HL-60/S4 (cell line): ENCODE results near the gene CEBPG.

Experiments
- in situ Hi-C: fragments of 300-500 bp; cut with MboI; formaldehyde crosslinking; loops from 2 replicates; pipeline ENCODE4 v1.14.3; 2022; ENCODE audit warnings: low sequenced_read_pairs

CEBPG gene

DNA sequence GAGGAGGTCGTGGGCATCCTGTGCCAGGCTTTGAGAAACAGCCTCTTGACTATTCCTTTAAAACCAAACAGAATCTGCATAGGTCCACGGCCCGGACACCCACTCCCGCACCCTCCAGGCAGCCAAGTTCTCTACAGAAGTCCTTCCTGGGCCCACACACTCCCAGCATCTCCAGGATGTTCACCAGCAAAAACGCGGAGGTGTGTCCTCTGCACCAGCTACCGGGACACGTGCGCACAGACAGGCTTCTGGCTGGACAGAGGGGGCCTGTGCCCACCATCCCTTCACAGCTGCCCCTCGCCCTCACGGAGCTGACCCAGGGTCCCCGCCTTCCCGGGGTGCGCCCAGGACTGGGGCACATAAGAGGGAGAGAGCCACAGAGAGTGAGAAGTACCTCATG is 44.2 kb downstream of the CEBPG start:
- in situ Hi-C loops, result loop anchor here (25.0 kb wide), 2 partner anchors 280 to 430 kb away; partner anchors contain the start of gene WDR88

DNA sequence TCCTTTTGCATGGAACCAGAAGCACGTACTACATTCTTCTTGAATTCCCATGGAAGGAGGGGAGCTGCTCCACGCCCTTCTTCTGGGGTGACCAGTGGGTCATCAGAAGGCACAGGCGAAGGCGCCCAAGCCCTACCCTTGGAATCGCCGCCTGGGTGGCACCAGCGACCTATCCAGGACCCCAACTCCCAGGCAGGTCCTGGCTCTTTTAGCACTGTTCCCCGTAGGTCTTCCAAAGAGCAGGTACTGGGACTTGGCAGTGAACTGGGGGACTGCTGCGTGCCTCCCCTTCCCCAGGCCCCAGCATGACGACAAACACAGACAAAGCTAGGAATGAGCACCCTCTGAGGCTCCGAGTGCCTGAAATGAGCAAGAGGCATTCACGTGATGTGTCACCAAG is 45.0 kb downstream of the CEBPG start:
- in situ Hi-C loops, result loop anchor here (25.0 kb wide), 2 partner anchors 281 to 431 kb away; partner anchors contain the start of gene WDR88

DNA sequence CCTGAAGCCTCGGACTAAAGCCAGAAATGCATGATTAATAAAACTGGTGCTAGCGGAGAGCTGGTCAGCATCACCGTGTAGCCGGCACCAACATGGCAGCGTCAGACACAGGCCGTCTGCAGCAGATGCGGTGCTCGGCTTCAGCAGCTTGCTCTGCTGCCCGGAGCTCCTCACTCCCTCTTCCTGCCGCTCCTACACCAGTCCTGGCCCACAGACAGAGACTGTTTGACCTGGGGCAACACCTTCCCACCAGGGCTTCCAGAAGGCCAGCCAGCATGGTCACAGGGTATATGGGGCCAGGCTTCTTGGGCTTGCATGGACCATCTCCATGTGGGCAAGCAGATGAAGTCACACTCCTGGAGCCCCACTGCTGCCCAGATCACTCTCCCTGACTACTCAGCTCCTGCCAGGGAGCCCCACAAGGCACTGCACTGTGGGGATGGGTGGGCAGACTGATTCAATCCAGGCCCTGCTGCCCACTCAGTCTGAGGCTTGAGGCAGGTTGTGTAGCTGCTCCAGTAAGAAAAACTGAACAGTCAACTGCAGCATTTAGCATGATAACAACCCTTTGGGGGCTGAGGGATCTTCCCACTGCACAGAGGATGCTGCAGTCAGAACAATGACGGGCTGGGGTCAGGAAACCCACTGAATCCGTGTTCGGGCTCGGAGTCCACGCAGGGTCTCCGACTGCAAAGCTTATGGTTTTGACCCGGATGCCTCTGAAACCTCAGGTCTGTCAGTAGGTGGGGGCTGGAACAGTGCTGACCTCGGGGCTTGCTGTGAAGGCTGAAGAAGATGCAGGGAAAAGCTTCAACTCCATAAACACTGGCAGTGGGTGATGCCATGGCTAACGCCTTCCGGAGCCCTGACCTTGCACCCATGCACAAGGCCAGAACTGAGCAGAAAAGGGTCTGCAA is 45.6 kb downstream of the CEBPG start:
- in situ Hi-C loops, result loop anchor here (25.0 kb wide), 2 partner anchors 282 to 432 kb away; partner anchors contain the start of gene WDR88

DNA sequence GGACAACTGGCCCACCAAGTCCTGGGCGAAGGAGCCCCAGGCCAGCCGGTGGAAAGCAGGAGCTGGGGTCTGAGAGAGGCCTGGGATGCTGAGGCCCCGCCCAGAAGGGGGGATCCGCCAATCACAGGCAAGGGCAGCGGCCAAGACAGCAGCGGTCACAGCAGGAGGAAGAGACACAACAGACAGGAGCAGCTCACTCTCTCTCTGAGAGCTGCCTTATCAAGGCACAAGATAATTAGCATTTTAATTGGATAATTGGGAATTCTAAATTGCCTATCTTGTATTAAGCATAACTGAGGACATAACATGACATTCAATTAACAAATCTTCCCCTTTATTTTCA is 46.2 kb downstream of the CEBPG start:
- in situ Hi-C loops, result loop anchor here (5.0 to 25.0 kb wide), 3 partner anchors 282 to 432 kb away; partner anchors contain the start of gene WDR88

GRCh38 chr19:33420821-33421220 is 47.3 kb downstream of the CEBPG start:
- in situ Hi-C loops, result loop anchor here (5.0 to 25.0 kb wide), 3 partner anchors 284 to 434 kb away; partner anchors contain the start of gene WDR88

- in situ Hi-C loops, result loop anchor here (5.0 to 25.0 kb wide), 3 partner anchors 284 to 434 kb away; partner anchors contain the start of gene WDR88
Measured at GRCh38 chr19:33421368-33421767, 47.9 kb downstream of the CEBPG start.

DNA sequence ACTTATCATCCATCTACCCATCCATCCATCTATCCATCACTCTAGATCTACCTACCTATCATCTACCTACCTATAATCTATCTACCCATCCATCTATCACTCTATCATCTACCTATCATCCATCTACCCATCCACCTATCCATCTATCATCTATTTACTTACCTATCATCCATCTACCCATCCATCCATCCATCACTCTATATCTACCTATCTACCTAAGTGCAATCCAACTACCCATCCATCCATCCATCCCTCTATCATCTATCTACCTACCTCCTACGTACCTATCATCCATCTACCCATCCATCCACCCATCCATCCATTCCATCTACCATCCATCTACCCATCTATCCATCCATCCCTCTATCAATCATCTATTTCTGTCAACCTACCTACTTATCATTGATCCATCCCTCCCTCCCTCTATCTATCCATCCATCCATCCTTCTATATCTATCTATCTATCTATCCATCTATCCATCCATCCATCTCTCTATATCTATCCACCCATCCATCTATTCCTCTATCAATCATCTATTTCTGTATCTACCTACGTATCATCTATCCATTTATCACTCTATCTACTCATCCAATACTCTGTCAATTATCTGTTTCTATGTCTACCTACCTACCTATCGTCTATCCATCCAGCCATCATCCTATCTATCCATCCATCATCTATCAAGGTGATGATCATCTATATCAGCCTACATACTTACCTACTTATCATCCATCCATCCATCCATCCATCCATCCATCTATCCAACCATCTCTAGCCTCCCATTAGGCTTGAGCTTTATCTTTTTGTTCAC is 49.1 kb downstream of the CEBPG start:
- in situ Hi-C loops, result loop anchor here (5.0 to 25.0 kb wide), 3 partner anchors 285 to 435 kb away; partner anchors contain the start of gene WDR88

DNA sequence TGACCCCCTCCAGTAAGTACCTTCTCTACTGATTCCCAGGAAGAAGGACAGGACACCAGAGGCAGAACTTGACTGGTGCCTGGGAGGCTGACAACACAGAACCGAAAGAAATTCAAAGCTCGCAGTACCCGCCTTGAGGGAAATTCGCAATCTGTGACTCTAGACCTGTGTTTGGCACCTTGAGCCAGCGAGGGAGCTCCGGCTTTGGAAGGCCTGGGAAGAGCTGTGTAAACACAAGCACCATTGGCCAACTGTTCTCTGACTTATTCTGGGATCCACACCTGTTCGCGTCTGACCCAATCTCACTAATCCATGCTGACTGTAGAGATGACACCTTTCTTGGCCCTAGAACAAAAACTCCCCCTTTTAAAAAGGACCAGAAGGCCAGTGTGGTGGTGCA is 50.7 kb downstream of the CEBPG start:
- in situ Hi-C loops, result loop anchor here (5.0 to 25.0 kb wide), 3 partner anchors 287 to 437 kb away; partner anchors contain the start of gene WDR88

- in situ Hi-C loops, result loop anchor here (25.0 kb wide), 1 partner anchor 686 kb away; no protein-coding TSS in a partner anchor
Measured at GRCh38 chr19:33426621-33427361, 53.3 kb downstream of the CEBPG start.

DNA sequence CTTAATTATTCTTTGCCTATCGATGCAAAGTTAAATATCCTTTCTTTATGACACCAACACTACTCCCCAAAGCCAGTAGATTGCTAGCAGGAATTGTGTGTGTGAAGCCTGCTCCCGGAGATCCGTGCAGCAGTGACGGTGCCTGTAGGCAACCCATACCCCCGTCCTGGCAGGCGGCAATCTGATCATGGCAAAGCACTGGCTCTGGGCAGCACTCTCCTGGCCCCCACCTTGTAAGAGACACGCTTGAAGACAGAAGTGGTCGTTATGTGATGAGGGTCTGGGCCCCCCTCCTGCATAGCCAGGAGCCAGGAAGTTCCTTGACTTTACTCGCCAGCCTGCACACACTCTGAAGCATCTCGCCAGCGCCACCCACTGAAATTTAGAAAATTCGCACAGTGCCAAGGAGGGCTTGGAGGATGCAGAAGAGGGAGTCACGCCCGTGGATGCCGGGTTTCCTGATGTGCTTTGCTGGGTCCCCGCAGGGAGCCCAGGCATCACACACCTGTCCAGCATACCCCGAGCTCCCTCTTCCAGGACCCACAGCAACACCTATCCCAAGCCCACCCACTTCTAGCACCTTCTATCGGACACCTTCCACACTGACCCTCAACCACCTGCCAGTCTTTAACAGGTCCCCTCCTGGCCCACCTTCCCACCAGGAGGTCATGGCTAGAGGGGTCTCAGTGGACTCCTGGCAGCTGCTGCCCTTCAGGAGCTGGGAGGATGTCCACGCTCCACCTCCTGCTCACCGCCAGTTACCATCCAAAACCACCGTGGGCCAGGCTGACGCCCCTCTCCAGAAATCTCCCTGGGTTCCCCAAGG is 54.5 kb downstream of the CEBPG start:
- in situ Hi-C loops, result loop anchor here (25.0 kb wide), 1 partner anchor 684 kb away; no protein-coding TSS in a partner anchor

- in situ Hi-C loops, result loop anchor here (25.0 kb wide), 1 partner anchor 684 kb away; no protein-coding TSS in a partner anchor
Measured at GRCh38 chr19:33428627-33429125, 55.2 kb downstream of the CEBPG start.

DNA sequence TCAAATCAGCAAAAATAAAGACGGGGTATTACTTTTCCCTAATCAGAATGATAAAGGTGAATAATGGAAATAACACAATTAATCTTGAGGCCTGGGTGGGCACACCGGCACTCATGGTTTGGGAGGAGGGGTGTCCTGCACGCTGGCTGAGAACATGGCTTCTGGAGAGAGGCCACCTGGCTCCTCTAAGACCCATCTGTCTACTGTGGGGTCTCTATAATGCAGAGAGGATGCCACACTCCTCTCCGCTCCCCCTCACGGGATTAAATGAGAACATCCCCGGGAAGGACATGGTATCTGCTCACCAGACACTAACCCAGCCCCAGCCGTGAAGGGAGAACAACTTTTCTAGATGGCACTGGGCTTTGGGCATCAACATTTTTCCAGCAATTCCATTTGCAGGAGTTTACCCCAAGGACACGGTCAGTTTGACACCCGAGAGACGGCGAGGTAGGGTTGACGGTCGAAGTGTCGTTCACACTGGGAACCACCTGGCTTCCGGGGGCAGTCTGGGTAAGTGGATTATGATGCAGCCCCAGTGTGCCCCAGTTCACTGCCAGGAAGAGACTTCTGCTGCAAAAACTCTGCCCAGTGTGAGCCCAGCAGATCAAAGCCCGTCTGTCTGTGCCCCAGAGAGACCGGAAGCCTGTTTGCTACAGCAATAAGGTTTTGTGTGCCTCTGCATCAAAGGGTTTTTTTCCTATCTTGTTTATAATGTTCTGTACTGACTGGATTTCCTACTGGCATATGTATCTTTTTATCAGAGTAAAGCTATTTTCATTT is 56.6 kb downstream of the CEBPG start:
- in situ Hi-C loops, result loop anchor here (25.0 kb wide), 1 partner anchor 682 kb away; no protein-coding TSS in a partner anchor

- in situ Hi-C loops, result loop anchor here (25.0 kb wide), 1 partner anchor 682 kb away; no protein-coding TSS in a partner anchor
Measured at GRCh38 chr19:33430674-33431277, 57.3 kb downstream of the CEBPG start.

GRCh38 chr19:33432015-33432414 is 58.5 kb downstream of the CEBPG start:
- in situ Hi-C loops, result loop anchor here (25.0 kb wide), 1 partner anchor 680 kb away; no protein-coding TSS in a partner anchor
